ENCODE results near the gene SCUBE1.

The SCUBE1 gene

DNA sequence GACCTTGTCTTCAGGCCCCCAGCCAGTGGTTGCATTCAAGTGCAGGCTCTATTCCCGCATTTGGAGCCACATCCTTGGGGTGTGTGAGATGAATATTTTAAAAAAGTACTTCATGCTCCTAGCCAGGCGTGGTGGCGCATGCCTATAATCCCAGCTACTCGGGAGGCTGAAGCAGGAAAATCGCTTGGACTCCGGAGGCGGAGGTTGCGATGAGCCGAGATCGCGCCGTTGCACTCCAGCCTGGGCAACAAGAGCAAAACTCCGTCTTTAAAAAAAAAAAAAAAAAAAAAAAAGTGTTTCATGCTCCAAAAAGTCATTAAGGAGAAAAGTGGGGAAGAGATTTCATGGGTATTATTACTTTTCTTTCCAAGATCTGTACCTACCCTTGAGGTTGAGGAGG is 18.0 kb downstream of the SCUBE1 start:
- no peak for DNase-seq

DNA sequence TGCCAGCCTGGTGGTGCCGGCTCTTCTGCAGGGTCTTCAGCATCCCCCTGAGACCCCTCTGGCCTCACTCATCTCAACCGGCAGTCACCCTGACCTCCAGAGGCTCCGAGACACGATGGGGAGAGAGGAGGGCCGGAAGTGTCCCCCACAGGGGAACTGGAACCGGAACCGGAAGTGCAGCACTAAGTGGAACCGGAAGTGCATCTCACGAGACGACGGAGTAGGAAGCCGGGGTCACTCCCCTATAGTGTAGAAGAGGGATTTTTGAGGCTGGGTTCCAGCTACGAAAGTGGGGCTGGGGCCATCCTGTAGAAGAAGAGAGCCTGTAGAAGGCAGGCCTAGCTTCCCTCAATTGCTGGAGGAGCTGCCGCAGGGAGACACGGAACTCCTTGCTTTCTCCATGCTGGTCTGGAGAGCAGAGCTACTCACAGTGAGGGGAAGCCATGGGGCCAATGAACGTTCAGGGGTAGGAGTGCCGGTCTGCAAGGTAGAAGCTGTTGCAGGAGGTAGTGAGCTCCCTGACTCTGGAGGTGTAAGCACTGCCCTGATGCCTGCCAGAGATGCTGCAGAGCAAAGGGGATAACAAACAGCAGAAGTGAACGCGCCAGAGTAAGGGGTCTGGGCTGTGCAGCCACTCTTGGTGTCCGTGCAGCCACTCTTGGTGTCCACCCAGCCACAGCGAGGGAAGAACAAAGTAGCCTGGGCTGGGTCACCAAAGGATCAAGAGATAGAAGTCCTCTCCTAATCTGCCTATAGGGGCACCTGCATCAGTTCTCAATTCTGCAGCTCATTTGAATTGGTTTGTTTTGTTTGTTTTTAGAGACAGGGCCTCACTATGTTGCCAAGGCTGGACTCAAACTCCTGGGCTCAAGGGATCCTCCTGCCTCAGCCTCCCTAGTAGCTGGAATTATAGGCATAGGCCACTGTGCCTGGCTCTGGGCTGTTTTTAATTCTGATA is 21.9 kb downstream of the SCUBE1 start:
- DNase-seq, result no peak

DNA sequence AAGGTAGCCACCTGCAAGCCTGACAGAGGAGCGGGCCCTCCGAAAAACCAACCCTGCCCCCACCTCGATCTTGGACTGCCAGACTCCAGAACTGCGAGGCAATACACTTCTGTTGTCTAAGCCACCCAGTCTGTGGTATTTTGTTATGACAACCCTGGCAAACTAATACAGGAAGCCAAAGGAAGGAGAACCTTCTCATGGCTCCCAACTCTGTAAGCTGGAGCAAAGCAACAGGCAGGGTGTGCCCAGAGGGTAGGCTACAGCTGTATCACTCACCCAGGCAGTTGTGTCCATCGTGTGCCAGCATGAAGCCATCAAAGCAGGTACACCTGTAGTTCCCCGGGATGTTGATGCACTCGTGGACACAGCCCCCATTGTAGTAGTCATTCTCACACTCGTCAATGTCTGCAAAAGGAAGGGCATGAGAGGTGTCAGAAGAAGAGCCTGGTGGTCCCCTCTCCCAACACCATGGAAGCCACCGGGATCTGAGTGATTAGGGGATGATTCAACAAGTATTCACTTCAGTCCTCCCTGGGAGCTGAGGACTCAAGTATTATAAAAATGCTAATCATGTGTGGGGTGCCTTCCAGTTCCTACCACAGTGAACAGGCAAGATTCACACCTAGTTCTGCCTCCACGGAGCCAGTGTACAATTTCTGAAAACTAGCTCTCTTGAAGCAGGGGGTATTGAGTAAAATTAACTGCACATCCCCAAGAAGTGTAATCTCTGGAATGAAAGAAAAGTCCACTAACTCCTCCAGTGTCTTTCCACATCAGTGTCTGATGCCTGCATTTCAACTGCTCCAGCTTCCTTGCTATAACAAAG is 23.3 kb downstream of the SCUBE1 start:
- no peak for DNase-seq

DNA sequence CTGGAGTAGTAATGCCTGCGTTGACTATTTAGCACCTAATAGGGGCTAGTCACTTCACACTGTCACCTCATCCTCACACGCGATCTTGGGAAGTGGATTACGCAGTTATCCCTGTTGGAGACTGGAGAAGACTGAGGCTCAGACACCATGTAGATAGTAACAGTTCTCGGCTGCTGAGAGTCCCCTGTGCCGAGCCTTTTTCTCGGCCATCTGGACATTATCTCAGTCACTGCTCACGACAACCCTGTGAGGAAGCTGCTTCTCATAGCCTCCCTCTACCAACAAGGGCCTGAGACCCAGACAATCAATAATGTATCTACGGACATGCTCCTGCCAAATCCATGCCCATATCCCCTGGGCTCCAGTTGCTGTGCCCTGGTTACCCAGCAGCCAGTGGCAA is 25.9 kb downstream of the SCUBE1 start:
- no peak for DNase-seq

GRCh38 chr22:43315687-43316217 is 27.4 kb downstream of the SCUBE1 start:
- DNase-seq, result no peak

GRCh38 chr22:43314611-43315010 is 28.6 kb downstream of the SCUBE1 start:
- no peak for DNase-seq

DNA sequence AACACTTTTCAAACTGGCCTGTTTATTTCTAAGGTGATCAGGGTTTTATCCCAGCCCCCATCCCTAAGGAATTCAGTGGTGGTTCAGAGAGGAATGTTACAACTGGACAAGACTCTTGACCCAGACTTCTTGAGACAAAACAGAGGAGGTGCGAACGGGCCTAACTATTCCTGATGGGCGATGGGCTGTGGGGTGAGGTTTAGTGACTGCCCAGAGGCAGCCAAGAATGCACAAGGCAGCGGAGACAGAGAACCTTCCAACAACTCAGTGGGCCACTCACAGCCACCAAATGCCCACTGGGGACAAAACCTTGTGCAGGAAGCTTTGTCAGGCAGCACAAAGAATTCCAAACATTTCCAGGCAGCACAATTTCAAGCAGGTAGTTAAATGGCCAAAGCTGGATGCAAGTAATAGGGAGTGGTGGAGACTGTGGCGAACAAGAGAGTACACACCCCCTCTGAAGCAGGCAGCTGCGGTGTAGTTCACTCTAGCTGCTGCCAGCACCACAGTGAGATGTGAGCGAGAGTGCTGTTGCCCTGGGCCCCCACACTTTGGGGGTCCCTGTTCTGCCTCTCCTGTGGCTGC is 29.2 kb downstream of the SCUBE1 start:
- DNase-seq, result no peak

- DNase-seq, result no peak
Observed at GRCh38 chr22:43313244-43313889, 29.8 kb downstream of the SCUBE1 start.

- DNase-seq, result no peak
Observed at GRCh38 chr22:43312608-43313007, 30.6 kb downstream of the SCUBE1 start.

- DNase-seq, result no peak
Observed at GRCh38 chr22:43310798-43311197, 32.4 kb downstream of the SCUBE1 start.

DNA sequence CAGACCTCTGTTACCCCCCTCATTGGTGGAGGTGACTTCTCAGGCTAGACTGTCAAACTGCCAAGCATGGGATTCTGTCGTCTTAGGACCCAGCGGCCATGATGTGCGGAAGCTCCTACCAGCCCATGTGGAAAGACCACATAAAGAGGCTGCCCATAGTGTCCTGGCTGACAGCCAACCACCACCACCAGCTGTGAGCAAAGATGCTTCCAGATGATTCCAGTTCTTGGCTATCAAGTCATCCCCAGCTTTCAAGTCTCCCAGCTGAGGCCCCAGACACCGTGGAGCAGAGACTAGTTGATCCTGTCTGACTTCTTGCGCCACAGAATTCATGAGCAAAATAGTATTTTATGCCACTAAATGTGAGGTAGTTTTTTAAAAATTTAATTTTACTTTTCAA is 32.9 kb downstream of the SCUBE1 start:
- DNase-seq, result no peak

DNA sequence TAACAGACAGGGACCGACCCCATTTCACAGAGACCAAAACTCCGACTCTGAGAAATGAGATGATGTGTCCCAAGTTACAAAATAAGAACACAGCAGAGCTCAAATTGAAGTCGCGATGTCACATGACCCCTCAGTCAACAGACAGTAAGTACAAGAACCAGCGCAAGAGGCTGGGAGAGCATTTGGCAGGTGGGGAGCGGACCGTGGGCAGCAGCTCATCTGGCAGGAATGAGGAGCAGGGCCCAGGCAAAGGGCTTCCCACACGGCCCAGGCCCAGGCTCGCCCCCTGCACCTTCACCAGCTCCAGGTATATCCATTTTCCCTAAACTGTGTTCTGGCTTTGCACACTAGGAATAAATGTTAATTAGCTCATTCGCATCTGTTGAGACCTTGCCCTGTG is 34.3 kb downstream of the SCUBE1 start:
- DNase-seq, result no peak

- no peak for DNase-seq
Observed at GRCh38 chr22:43308060-43308830, 34.9 kb downstream of the SCUBE1 start.

- no peak for DNase-seq
Observed at GRCh38 chr22:43305806-43306205, 37.4 kb downstream of the SCUBE1 start.

- no peak for DNase-seq
Observed at GRCh38 chr22:43304831-43305590, 38.2 kb downstream of the SCUBE1 start.

GRCh38 chr22:43303751-43304150 is 39.4 kb downstream of the SCUBE1 start:
- no peak for DNase-seq

- DNase-seq, result no peak
Observed at GRCh38 chr22:43303166-43303565, 40.0 kb downstream of the SCUBE1 start.

GRCh38 chr22:43302531-43303041 is 40.6 kb downstream of the SCUBE1 start:
- no peak for DNase-seq

GRCh38 chr22:43301866-43302265 is 41.3 kb downstream of the SCUBE1 start:
- no peak for DNase-seq

DNA sequence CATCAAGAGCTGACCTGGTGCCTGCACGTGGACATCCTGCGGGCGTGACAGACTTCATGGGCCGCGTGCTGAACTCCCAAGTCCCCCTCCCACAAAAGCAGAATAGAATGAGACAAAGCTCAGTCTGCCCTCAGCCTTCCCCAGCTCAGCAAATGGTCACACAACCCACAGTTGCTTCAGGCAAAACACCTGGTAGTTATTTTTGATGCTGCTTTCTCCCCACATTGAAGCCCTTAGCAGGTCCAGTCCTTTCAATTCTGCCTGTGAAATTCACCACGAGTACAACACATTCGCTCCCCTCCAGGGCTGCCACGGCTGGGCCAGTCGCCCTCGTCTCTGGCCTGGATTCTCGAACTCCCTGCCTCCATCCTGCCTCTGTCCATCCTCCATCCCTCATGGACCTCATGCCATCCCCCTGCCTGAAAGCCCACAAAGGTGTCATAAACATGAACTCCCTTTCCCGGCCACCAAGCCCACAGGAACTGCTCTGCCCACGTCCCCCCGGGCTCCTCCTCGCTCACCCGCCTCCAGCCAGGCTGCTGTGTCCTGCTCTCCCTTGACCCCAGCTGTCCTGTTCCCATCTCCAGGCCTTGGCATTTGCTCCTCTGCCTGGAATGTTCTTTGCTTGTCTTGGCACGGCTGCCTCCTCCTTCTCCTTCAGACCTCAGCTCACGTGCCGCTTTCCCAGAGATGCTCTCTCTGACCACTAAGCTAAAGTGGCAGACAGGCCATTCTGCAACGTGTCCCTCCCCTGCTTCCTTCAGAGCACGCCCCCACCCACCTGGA is 42.1 kb downstream of the SCUBE1 start:
- DNase-seq, result no peak

Data from activated effector memory CD4-positive, alpha-beta T cell treated with Interleukin-2 at 50 U/mL for 16 hours (primary cell).